Neutrophil (primary cell): ENCODE measurements around the gene PPP2R5C.
A peak's percentile ranks its signal among the peaks of the same experiment; 100 is the strongest.
"Not testable (repeated sequence)": the region's sequence is repeated elsewhere in the genome, so short reads cannot be mapped to it uniquely, and the experiment has no call there.

ENCODE experiments used
- H3K27ac ChIP-seq: fragments of 200-600 bp; sonication (generic); 2 replicates; pipeline ENCODE4 v1.5.1; 2016; ENCODE audit warnings: mild to moderate bottlenecking, moderate library complexity
- H3K27me3 ChIP-seq: fragments of 200-600 bp; sonication (generic); 2 replicates; pipeline ENCODE4 v1.6.0; 2016; ENCODE audit warnings: mild to moderate bottlenecking
- H3K36me3 ChIP-seq: fragments of 200-600 bp; sonication (generic); 2 replicates; pipeline ENCODE4 v1.5.1; 2017
- H3K4me1 ChIP-seq, 2 experiments: fragments of 200-600 bp in 1 of 2; sonication (generic) in 1 of 2; 1 replicate in 1 of 2; 2 replicates in 1 of 2; pipeline versions ENCODE4 v1.5.1 to v1.6.1; 2013 to 2016; ENCODE audit warnings: low read depth in 1 of 2, low read length in 1 of 2, mild to moderate bottlenecking in 1 of 2, moderate library complexity in 1 of 2; ENCODE audit not compliant: control insufficient read depth in 1 of 2, insufficient read depth in 1 of 2
- H3K4me3 ChIP-seq, 2 experiments: fragments of 200-600 bp in 1 of 2; sonication (generic) in 1 of 2; 1 replicate in 1 of 2; 2 replicates in 1 of 2; pipeline ENCODE4 v1.5.1; 2013 to 2016; ENCODE audit warnings: low read depth in 1 of 2, low read length in 1 of 2, mild to moderate bottlenecking in 1 of 2, moderate library complexity in 1 of 2
- H3K9me3 ChIP-seq: fragments of 200-600 bp; sonication (generic); 2 replicates; pipeline ENCODE4 v1.5.1; 2016
- TF ChIP-seq, protein P1 (sequence below): fragments of 200-600 bp; sonication (generic); IDR thresholded peaks from 2 replicates; pipeline ENCODE4 v1.5.1; 2016; ENCODE audit warnings: antibody characterized with exemption

The PPP2R5C gene

DNA sequence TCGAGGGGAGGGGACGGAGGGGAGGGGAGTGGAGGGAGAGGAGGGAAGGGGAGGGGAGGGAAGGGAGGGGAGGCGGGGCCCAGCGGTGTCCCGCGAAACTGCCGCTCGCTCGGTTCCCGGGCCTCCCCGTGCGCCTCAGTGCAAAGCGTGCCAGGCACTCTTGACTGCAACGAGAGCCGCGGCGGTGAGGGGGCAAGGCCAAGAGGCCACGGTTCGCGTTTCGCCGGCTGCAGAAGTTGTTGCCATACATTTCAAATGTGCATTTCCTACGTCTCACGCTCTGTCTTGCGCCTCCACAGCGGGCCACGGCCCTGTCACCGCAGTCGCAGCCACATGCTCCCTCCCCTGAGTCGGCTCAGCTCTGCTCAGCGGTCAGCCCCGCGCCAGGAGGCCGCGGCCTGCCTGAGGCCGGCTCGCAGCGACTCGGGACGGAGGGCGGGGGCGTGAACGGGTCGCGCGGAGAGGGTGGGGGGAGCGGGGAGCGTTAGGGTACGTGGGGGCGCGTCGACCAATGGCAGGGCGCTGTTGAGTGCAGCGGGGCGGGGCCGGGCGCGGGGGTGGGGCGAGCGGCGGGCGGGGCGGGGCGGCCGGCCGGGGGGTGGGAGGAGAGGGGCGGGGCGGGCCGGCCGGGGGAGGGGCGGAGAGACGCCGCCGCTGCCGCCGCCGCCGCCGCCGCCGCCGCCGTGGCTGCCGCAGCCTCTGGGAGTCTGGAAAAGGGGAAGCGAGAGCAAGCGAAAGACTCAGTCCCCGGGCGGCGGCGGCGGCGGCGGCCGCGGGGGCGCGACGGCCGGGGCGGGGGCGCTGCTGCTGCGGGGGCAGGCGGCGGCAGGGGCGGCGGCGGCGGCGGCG is at the start of gene PPP2R5C:
PPP2R5C (plus strand) TSS at position 678 of the 849 bp plus-strand sequence. CDS start 185 bp downstream, outside the sequence.
- Histone ChIP-seq H3K9me3 (no peaks in the 10 kb centered on the region), H3K4me3 (peak within 1 kb of the TSS; percentile 79 to 99), H3K27ac (peak within 1 kb of the TSS; percentile 97), H3K4me1 (peaks cover 14 to 15% of the 10 kb centered on the region in 2 experiments), H3K36me3 (peaks cover 25% of the 10 kb centered on the region), H3K27me3 (peaks cover 73% of the 10 kb centered on the region)
- TF ChIP-seq, protein P1, sequence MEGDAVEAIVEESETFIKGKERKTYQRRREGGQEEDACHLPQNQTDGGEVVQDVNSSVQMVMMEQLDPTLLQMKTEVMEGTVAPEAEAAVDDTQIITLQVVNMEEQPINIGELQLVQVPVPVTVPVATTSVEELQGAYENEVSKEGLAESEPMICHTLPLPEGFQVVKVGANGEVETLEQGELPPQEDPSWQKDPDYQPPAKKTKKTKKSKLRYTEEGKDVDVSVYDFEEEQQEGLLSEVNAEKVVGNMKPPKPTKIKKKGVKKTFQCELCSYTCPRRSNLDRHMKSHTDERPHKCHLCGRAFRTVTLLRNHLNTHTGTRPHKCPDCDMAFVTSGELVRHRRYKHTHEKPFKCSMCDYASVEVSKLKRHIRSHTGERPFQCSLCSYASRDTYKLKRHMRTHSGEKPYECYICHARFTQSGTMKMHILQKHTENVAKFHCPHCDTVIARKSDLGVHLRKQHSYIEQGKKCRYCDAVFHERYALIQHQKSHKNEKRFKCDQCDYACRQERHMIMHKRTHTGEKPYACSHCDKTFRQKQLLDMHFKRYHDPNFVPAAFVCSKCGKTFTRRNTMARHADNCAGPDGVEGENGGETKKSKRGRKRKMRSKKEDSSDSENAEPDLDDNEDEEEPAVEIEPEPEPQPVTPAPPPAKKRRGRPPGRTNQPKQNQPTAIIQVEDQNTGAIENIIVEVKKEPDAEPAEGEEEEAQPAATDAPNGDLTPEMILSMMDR = peak; percentile 38

DNA sequence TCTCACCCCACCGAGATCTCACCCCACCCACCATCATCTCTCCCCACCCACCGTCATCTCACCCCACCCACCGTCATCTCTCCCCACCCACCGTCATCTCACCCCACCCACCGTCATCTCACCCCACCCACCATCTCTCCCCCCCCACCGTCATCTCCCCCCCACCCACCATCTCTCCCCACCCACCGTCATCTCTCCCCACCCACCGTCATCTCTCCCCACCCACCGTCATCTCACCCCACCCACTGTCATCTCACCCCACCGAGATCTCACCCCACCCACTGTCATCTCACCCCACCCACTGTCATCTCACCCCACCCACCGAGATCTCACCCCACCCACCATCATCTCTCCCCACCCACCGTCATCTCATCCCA is 49.7 kb upstream of the PPP2R5C start:
- not testable (repeated sequence) for H3K27me3 ChIP-seq, H3K9me3 ChIP-seq, H3K4me3 ChIP-seq, H3K27ac ChIP-seq, H3K36me3 ChIP-seq
- H3K4me1 ChIP-seq = peaks cover 16 to 20% of the 10 kb centered on the region in 2 experiments

DNA sequence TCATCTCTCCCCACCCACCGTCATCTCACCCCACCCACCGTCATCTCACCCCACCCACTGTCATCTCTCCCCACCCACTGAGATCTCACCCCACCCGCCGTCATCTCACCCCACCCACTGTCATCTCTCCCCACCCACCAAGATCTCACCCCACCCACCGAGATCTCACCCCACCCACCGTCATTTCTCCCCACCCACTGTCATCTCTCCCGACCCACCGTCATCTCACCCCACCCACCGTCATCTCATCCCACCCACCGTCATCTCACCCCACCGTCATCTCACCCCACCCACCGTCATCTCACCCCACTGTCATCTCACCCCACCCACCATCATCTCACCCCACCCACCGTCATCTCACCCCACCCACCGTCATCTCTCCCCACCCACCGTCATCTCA is 49.2 kb upstream of the PPP2R5C start:
- not testable (repeated sequence) for H3K27me3 ChIP-seq, H3K27ac ChIP-seq, H3K4me3 ChIP-seq, H3K9me3 ChIP-seq, H3K36me3 ChIP-seq
- H3K4me1 ChIP-seq = peaks cover 13 to 15% of the 10 kb centered on the region in 2 experiments

DNA sequence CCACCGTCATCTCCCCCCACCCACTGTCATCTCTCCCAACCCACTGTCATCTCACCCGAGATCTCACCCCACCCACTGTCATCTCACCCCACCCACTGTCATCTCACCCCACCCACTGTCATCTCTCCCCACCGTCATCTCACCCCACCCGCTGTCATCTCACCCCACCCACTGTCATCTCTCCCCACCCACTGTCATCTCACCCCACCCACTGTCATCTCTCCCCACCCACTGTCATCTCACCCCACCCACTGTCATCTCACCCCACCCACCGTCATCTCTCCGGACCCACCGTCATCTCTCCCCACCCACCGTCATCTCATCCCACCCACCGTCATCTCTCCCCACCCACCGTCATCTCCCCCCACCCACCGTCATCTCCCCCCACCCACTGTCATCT is 48.4 kb upstream of the PPP2R5C start:
- not testable (repeated sequence) for H3K4me1 ChIP-seq, H3K4me3 ChIP-seq, H3K27ac ChIP-seq, H3K27me3 ChIP-seq, H3K9me3 ChIP-seq, H3K36me3 ChIP-seq

DNA sequence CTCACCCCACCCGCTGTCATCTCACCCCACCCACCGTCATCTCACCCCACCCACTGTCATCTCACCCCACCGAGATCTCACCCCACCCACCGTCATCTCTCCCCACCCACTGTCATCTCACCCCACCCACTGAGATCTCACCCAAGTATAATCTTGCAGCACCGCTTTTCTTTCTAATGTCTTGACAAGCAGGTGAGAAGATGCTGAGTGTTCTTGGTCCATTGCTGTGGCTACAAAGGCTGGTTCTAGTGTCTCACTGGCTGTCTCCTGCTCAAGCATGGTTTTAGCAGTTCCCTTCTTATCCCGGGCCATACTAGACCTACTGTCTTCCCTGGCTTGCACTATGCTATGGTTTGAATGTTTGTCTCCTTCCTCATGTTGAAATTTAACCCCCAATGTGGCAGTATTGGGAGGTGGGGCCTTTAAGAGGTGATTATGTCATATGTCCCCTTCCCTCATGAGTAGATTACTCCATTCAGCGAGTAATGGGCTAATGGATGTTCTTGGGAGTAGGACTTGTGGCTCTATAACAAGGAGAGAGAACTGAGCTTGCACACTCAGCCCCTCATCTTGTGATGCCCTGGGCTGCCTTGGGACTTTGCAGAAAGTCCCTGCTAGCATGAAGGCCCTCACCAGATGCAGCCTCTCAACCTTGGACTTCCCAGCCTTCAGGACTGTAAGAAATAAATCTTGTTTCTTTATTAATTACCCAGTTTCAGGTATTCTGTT is 47.7 kb upstream of the PPP2R5C start:
- H3K36me3 ChIP-seq = no peaks in the 10 kb centered on the region
- no peak overlapping the region for H3K27ac ChIP-seq
- peaks cover 7 to 9% of the 10 kb centered on the region in 2 experiments for H3K4me1 ChIP-seq
- TF ChIP-seq, protein P1 = no peak
- peaks cover 3% of the 10 kb centered on the region for H3K27me3 ChIP-seq
- no peak overlapping the region for H3K4me3 ChIP-seq
- H3K9me3 ChIP-seq = no peaks in the 10 kb centered on the region

DNA sequence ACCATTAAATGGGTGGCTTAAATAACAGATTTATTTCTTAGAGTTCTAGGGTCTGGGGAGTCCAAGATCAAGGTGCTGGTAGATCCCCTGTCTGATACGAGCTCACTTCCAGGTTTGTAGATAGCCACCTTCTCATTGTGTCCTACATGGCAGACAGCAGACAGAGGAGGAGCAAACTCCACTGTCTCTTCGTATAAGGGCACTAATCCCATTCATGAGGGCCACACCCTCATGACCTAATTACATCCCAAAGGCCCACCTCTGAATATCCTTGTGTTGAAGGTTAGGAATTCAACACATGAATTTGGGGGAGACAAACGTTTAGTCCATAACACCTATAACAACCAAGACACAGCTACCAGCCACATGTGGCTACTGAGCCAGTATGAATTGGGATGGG is 47.1 kb upstream of the PPP2R5C start:
- Histone ChIP-seq H3K27ac (no peak overlapping the region), H3K27me3 (peaks cover 3% of the 10 kb centered on the region), H3K36me3 (no peaks in the 10 kb centered on the region), H3K9me3 (no peaks in the 10 kb centered on the region), H3K4me3 (no peak overlapping the region), H3K4me1 (peaks cover 7 to 9% of the 10 kb centered on the region in 2 experiments)
- TF ChIP-seq, protein P1 = no peak
